OCI-LY1 (cell line): ENCODE data around the gene MAP3K1.

ENCODE experiments used
- H2AFZ ChIP-seq: fragments of 200-600 bp; sonication (generic), shearing (Covaris generic); 2 replicates; pipeline ENCODE4 v1.6.0; 2014; ENCODE audit warnings: antibody characterized with exemption, mild to moderate bottlenecking, low read length
- H3F3A ChIP-seq: fragments of 200-600 bp; sonication (generic), shearing (Covaris generic); 2 replicates; pipeline ENCODE4 v1.6.0; 2014; ENCODE audit warnings: mild to moderate bottlenecking, antibody characterized with exemption, low read length, moderate library complexity; ENCODE audit not compliant: insufficient read depth
- H3K27ac ChIP-seq: fragments of 200-600 bp; sonication (generic); 2 replicates; pipeline ENCODE4 v1.5.1; 2014; ENCODE audit warnings: low read length, mixed run types, mild to moderate bottlenecking, low read depth; ENCODE audit not compliant: poor library complexity, severe bottlenecking
- H3K27me3 ChIP-seq: fragments of 200-600 bp; sonication (generic); 2 replicates; pipeline ENCODE4 v1.6.0; 2014; ENCODE audit warnings: antibody characterized with exemption, mild to moderate bottlenecking, low read length, moderate library complexity; ENCODE audit not compliant: insufficient read depth
- H3K36me3 ChIP-seq: fragments of 200-600 bp; sonication (generic); 2 replicates; pipeline ENCODE4 v1.6.1; 2014; ENCODE audit warnings: mild to moderate bottlenecking, antibody characterized with exemption, low read length, moderate library complexity, mixed read lengths; ENCODE audit not compliant: insufficient read depth
- H3K4me1 ChIP-seq: fragments of 200-600 bp; sonication (generic); 2 replicates; pipeline ENCODE4 v1.5.1; 2014; ENCODE audit warnings: mild to moderate bottlenecking, low read length, moderate library complexity; ENCODE audit not compliant: insufficient read depth, severe bottlenecking
- H3K4me2 ChIP-seq: fragments of 200-600 bp; sonication (generic), shearing (Covaris generic); 2 replicates; pipeline ENCODE4 v1.6.1; 2014; ENCODE audit warnings: low read length
- H3K4me3 ChIP-seq: fragments of 200-600 bp; sonication (generic); 2 replicates; pipeline ENCODE4 v1.5.1; 2014; ENCODE audit warnings: low read length, low read depth, mild to moderate bottlenecking, mixed read lengths; ENCODE audit not compliant: poor library complexity, severe bottlenecking
- H3K79me2 ChIP-seq: fragments of 200-600 bp; shearing (Covaris generic); 2 replicates; pipeline ENCODE4 v1.6.1; 2016; ENCODE audit warnings: mixed run types, low read length, mixed read lengths; ENCODE audit not compliant: insufficient read depth
- H3K9ac ChIP-seq: fragments of 200-600 bp; sonication (generic), shearing (Covaris generic); 2 replicates; pipeline ENCODE4 v1.6.1; 2014; ENCODE audit warnings: mild to moderate bottlenecking, low read length, mixed read lengths
- H3K9me2 ChIP-seq: fragments of 200-600 bp; sonication (generic), shearing (Covaris generic); 2 replicates; pipeline ENCODE4 v1.6.1; 2014; ENCODE audit warnings: low read depth, mild to moderate bottlenecking, low read length, mixed read lengths
- H3K9me3 ChIP-seq: fragments of 200-600 bp; shearing (Covaris generic); 2 replicates; pipeline ENCODE4 v1.6.1; 2014; ENCODE audit warnings: low read length, mixed read lengths
- H4K20me1 ChIP-seq: fragments of 200-600 bp; sonication (generic), shearing (Covaris generic); 2 replicates; pipeline ENCODE4 v1.6.0; 2016; ENCODE audit warnings: mild to moderate bottlenecking, low read length; ENCODE audit not compliant: insufficient read depth
- CTCF ChIP-seq: fragments of 200-600 bp; sonication (generic), shearing (Covaris generic); IDR thresholded peaks from 2 replicates; pipeline ENCODE4 v1.5.1; 2017; ENCODE audit warnings: mild to moderate bottlenecking, antibody characterized with exemption, low read length, moderate library complexity, mixed read lengths
- EZH2 ChIP-seq: fragments of 200-600 bp; sonication (generic), shearing (Covaris generic); IDR thresholded peaks from 2 replicates; pipeline ENCODE4 v1.8.0; 2017; ENCODE audit warnings: borderline replicate concordance, mixed run types, mild to moderate bottlenecking, antibody characterized with exemption, low read length, moderate library complexity, mixed read lengths

Gene MAP3K1

GRCh38 chr5:56816546-56817081 is 1.3 kb downstream of the MAP3K1 start:
- Histone ChIP-seq H3K9ac (peak overlapping the region; percentile 88), H3K79me2 (peaks cover 57% of the 10 kb centered on the region), H3K9me3 (no peaks in the 10 kb centered on the region), H3K36me3 (peaks cover 13% of the 10 kb centered on the region; the same call in 1 of the 2 replicates), H3K27me3 (no peaks in the 10 kb centered on the region), H3K4me2 (peak overlapping the region; percentile 91), H2AFZ (no peak overlapping the region), H3K4me1 (peaks cover 70% of the 10 kb centered on the region), H3K9me2 (no peaks in the 10 kb centered on the region), H4K20me1 (no peaks in the 10 kb centered on the region), H3F3A (no peaks in the 10 kb centered on the region), H3K27ac (peak overlapping the region; percentile 61), H3K4me3 (peak overlapping the region; percentile 91)
- TF ChIP-seq CTCF: no peak; the same call in 1 of the 2 replicates
- TF ChIP-seq EZH2: no peak

GRCh38 chr5:56817263-56818014 is 2.1 kb downstream of the MAP3K1 start:
- peak overlapping the region; percentile 91 for H3K4me3 ChIP-seq
- H3K4me1 ChIP-seq: peaks cover 69% of the 10 kb centered on the region
- peak overlapping the region; percentile 61 for H3K27ac ChIP-seq
- peak overlapping the region; percentile 91 for H3K4me2 ChIP-seq
- no peaks in the 10 kb centered on the region for H3K9me3 ChIP-seq
- peaks cover 15% of the 10 kb centered on the region; the same call in 1 of the 2 replicates for H3K36me3 ChIP-seq
- H3F3A ChIP-seq: no peaks in the 10 kb centered on the region
- no peaks in the 10 kb centered on the region for H3K27me3 ChIP-seq
- H4K20me1 ChIP-seq: no peaks in the 10 kb centered on the region
- no peaks in the 10 kb centered on the region for H3K9me2 ChIP-seq
- H2AFZ ChIP-seq: no peak overlapping the region
- H3K9ac ChIP-seq: peak overlapping the region; percentile 88
- TF ChIP-seq CTCF: no peak
- no peak for TF ChIP-seq EZH2
- peaks cover 66% of the 10 kb centered on the region for H3K79me2 ChIP-seq

- TF ChIP-seq CTCF (no peak; the same call in none of the 2 replicates), EZH2 (no peak)
- Histone ChIP-seq H3F3A (no peaks in the 10 kb centered on the region), H3K4me3 (peak overlapping the region; percentile 91), H3K27me3 (no peaks in the 10 kb centered on the region), H3K4me2 (peak overlapping the region; percentile 91), H3K9ac (peak overlapping the region; percentile 88), H3K9me2 (no peaks in the 10 kb centered on the region), H2AFZ (no peak overlapping the region), H3K36me3 (peaks cover 15% of the 10 kb centered on the region; the same call in 1 of the 2 replicates), H3K9me3 (no peaks in the 10 kb centered on the region), H4K20me1 (no peaks in the 10 kb centered on the region), H3K4me1 (peaks cover 69% of the 10 kb centered on the region), H3K79me2 (peaks cover 77% of the 10 kb centered on the region), H3K27ac (peak overlapping the region; percentile 61)
Measured at GRCh38 chr5:56818450-56819037, 3.2 kb downstream of the MAP3K1 start.
